ENCODE data around the gene NTPCR. TPM values are rescaled to one million over a fixed set of nuclear protein-coding genes. Genes with fewer than 3 reads are reported as not detected.

Gene NTPCR
- 77.1 to 86.3 TPM (median 83.4 TPM) in 5 replicates for total RNA-seq (2022; extraction: Qiagen RNA extraction)

GRCh38 chr1:232950197-232951176 is at the start of gene NTPCR:
Gene NTPCR, plus strand, starts transcription at chr1:232950611. Its CDS starts 100 bp downstream, at chr1:232950711.

Other genes starting within 250 kb of the NTPCR start
- gene MAP10, start 145.2 kb upstream of the NTPCR start, total RNA-seq (2022; extraction: Qiagen RNA extraction), result 0.68 to 0.97 TPM (median 0.84 TPM) in 5 replicates